Peyer's patch (tissue), 4 donors: ENCODE data around the gene TNKS1BP1.

Experiments used
- CTCF ChIP-seq, 6 experiments: fragments of 450-650 bp in 4 of 6; fragments of 200-600 bp in 2 of 6; sonication (generic) in 1 of 6; IDR thresholded peaks; one replicate each; pipeline ENCODE4 v1.5.1; 2017 to 2019; ENCODE audit warnings: antibody characterized with exemption in 6 of 6, mild to moderate bottlenecking in 3 of 6, moderate library complexity in 1 of 6
- POLR2A ChIP-seq, 2 donors: fragments of 450-650 bp; IDR thresholded peaks; one replicate each; pipeline ENCODE4 v1.5.1; 2017; ENCODE audit warnings: antibody characterized with exemption in 2 of 2, mild to moderate bottlenecking in 2 of 2, moderate library complexity in 2 of 2

DNA sequence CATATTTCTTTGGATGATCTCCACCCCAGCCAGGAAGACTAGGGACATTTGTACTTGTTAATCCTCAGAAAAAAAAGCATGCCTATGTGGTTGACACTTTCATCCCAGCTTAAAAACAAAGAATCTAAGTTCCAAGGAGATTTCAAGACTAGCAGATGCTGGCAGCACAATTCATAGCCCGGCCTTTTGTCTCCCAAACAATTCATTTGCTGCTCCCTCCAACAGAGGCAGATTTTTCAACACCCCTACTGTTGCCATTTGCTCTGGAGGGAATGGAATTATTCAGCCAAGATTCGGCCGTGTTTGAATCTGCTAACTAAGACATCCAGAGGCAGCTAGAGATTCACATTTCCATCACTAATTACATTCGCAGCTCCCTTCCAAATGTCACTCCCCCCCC is 28.7 kb upstream of the TNKS1BP1 start:
- no peak for TF ChIP-seq CTCF (IDR thresholded peaks at IDR 0.05)
- no peak for TF ChIP-seq POLR2A (IDR thresholded peaks at IDR 0.05)
